HFF-Myc (cell line): Measurements from ENCODE around the gene NR2C2.
A peak's percentile ranks its signal among the peaks of the same experiment; 100 is the strongest.

Source experiments
- DNase-seq: peaks from one replicate; pipeline ENCODE4 v3.0.0-alpha.2; 2011; ENCODE audit warnings: low read depth; ENCODE audit errors: extremely low read depth
- H3K4me3 ChIP-seq: replicated peaks from 2 replicates; pipeline ENCODE4 v1.5.1; 2011; ENCODE audit warnings: low read depth, mild to moderate bottlenecking, control low read depth, low read length
- CTCF ChIP-seq: IDR thresholded peaks from 2 replicates; pipeline ENCODE4 v1.5.1; 2012; ENCODE audit warnings: mild to moderate bottlenecking, low read depth, low read length, control low read depth; ENCODE audit errors: missing control alignments

Gene NR2C2

GRCh38 chr3:15055019-15055557 lies 107.7 kb downstream of the NR2C2 start:
- DNase-seq = no peak
- no peak overlapping the region for H3K4me3 ChIP-seq
- no peak for TF ChIP-seq CTCF

DNA sequence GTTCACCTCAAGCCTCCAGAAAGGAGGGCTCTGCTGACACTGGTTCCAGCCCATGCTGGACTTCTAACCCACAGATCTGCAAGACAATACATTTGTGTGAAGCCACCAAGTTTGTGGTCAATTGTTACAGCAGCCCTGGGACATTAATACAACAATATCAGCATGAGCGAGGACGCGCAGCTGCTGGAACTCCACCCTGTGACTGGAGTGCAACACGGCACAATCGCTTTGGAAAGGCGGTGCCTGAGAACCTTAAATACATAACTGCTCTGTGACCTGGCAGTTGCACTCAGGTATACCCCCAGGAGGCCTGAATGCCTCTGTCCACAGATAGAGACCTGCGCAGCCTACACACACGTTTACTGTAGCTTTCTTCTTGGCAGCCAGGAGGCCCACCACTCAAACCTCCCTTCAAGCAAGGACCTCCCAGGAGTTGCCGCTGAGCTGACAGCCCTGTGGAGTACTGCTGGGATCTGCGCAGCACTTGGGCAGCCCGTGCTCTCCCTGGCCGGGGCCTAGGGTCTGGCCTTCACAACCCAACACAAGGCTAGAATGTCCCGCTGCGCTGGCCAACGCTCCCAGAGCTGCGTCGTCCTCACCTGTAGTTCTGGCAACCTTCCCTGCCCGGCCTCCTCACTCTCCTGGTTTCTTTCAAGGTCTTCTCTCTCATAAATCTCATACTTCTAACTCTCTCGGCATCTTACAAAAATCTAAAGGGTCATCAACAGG lies 109.5 kb downstream of the NR2C2 start:
- no peak for TF ChIP-seq CTCF

GRCh38 chr3:15060029-15060428 lies 112.6 kb downstream of the NR2C2 start:
- H3K4me3 ChIP-seq = no peak overlapping the region
- no peak for TF ChIP-seq CTCF
- no peak for DNase-seq

More for the DNA sequence above, 109.5 kb downstream of the NR2C2 start:
- no peak overlapping the region for H3K4me3 ChIP-seq
- no peak for DNase-seq

DNA sequence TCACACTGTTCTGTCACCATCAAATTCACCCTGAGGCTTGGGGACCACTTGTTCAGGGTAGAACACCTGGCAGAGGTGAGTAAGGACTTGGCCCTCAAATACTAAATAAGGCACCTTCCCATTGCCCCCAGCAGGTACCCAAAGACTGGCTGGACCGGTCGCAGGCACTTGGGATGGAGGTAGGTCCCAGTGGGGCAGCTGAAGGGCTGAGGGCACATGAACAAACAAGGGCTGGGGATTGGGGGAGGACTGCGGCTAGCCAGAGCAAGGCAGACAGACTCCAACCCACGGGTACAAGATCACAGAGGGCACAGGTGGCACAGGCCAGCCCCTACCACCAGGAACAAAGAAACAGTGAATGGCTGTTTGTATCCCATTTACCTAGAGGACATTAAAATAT lies 115.9 kb downstream of the NR2C2 start:
- DNase-seq = no peak
- peak overlapping the region; percentile 99 for H3K4me3 ChIP-seq

GRCh38 chr3:15063656-15064286 lies 116.4 kb downstream of the NR2C2 start:
- TF ChIP-seq CTCF = no peak
- no peak for DNase-seq
- peak overlapping the region; percentile 99 for H3K4me3 ChIP-seq

More for the DNA sequence above, 115.9 kb downstream of the NR2C2 start:
- TF ChIP-seq CTCF = no peak

DNA sequence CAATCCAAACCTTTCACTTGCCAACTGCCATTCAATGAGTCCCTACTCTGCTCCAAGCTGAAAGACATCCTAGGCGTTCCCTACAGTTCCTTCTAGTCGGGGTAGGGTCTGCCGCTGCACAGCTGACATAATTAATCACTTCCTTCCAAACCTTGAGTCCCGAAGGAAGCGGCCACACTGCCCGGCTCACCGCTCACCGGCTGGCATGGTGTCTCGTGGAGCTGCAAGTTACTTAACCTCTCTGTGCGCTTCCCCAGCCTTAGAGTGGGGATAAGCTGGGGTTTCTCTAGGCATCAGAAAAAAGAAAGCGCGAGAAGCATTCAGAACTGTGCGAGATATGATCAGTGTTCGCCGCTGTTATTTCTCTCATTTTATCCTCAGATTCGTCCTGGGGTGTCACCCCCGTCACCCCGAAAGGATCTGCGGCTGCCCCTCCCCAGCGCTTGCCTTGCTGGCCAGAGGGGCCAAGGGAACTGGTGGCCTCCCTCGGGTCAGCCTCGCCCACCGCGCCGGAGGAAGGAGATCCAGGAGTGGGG lies 117.0 kb downstream of the NR2C2 start:
- peak overlapping the region; percentile 99 for H3K4me3 ChIP-seq
- no peak for TF ChIP-seq CTCF
- no peak for DNase-seq
